NCI-H1048 (cell line): ENCODE data around the gene TTC31.

Experiments
- DNase-seq: peaks from one replicate; lab custom pipeline; 2025; lab: John Stamatoyannopoulos, UW

Gene TTC31

GRCh38 chr2:74526649-74527230, 43.9 kb downstream of the TTC31 start:
- DNase-seq: no peak

DNA sequence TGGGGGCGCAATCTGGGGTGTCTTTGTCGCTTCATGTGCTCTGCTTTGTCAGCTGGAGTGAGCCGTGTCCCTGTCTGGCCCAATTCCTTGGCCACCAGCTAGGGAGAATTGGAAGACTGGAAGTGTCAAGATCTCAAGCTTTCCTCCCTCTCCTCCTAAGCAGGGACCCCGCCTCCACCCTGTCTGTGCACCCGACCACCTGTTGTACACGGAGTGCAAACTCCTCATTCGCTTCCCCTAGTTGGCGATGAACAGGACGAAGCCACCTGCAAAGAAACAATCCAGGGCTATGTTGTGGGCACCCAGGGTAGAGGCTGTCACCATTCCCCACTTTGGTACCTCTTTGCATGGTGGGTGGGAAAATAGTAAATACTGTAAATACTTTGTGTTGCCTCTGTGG, 44.9 kb downstream of the TTC31 start:
- no peak for DNase-seq

DNA sequence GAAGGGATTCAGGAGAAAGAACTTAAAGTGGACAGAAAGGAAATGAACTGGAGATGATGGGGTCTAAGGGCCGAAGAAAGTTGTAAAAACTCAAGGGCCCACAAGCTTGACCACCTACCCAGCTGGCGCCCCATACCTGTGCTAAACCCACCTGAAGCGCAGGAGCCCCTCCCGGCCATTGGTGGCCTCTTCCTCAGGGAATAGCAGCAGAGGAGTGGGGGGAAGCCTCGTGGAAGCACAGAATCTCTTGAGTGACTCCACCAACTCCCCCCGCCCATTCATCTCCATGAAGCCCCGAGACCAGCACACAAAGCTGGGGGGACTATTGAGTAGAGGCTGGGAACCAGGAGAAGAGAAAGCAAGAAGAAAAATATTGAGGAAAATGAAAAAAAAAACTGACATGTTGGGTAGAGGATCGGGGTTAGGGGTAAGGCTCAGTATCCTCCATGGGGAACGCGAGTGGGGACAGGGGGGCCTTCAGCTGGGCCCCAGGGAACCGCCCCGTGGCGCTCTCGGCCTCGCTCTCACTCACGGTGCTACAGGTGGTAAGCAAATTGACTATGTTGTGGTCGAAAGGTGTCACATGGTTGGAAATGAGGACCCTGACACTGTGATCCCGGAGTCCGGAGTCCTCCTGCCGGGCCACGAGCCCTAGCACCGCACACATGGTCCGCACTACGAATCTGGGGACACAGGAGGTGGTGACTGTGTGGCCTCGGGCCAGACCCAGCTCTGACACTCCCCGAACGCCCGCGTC, 45.9 kb downstream of the TTC31 start:
- DNase-seq: no peak

- peak; percentile 93 for DNase-seq
These were observed 46.7 kb downstream of the TTC31 start, which contains the start of the genes AUP1 and HTRA2 for GRCh38 chr2:74529357-74530238. TSS of gene AUP1 (minus strand) at chr2:74529706. CDS start at chr2:74529629, 77 bp downstream. TSS of gene HTRA2 (plus strand) at chr2:74529933. CDS start at chr2:74530007, 74 bp downstream.

GRCh38 chr2:74530239-74531187, 47.6 kb downstream of the TTC31 start:
- no peak for DNase-seq

GRCh38 chr2:74531666-74532065, 48.8 kb downstream of the TTC31 start:
- no peak for DNase-seq

- no peak for DNase-seq
These were observed 49.3 kb downstream of the TTC31 start for GRCh38 chr2:74532222-74532621.

DNA sequence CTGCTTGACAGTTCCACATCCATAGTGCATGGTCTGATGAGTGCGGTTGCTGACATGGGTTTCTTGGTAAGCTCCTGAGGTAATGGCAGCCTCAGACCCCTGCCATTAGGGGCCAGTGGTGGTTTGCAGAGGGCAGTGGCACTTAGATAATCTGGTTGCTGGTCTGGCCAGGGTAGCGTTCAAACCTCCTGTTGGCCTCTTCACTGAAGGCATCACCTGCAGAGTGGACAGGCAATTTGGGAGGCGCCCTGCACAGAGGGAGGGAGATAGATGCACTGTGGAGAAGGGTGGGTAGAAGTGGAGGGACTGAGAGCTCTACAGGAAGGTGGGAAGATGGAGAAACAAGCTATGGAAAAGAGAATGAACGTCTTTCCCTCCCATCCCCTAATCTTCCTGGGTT, 50.6 kb downstream of the TTC31 start:
- no peak for DNase-seq

GRCh38 chr2:74534411-74534810, 51.5 kb downstream of the TTC31 start:
- no peak for DNase-seq

- DNase-seq: no peak
These were observed 52.6 kb downstream of the TTC31 start for GRCh38 chr2:74535440-74535965.

DNA sequence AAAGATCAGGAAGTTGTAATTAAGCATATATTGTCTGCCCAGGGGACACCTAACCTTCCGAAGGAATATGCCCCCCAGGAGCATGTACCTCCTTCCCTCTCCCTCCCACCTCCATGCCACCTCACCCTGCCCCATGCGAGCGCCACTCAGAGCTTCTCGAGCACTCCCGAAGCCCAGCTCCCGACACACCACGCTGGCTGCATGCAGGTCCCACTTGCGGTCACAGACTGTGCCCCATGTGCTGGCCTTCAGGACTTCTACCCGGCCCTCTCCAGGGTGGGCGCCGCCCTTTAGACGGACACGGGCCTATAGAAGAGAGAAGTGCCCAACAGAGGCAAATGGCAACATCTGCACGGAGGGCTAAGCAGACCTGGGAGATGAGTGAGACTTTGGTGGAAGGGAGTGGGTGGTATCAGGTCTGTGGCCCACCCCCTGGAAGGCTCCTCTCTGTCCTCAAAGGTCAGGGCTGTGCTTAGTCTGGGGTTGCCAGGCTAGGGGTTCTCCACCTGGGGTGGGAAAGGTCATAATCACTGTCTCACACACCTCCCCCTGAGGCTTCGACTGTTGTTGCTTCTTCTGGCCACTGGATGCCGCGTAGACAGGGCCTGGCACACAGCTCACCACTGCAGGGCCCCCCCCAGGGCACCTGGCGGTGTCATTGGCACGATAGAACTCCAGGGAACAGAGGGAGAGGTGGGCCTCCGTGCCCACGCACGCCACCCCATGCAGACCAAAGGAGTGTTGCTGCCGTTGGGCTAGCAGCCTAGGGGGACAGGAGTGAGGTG, 53.5 kb downstream of the TTC31 start:
- DNase-seq: no peak

DNA sequence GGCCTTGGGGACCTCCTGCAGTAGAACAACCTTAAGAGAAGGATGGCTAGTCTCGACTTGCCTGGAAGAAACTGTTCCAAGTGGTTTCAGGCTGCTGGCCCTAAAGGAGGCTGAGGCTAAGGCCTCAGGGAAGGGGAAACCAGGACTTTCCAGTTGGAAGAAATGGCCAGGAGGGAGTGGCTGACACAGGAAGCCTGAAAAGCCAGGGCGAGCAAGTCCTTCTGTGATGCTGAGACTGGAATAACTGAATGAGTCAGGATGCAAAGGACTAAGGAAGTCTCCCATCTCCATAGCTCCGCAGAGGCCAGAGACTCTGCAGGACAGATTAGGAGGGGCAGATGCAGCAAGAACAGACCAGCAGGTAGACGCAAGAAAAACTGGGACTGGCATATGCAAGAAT, 54.3 kb downstream of the TTC31 start:
- no peak for DNase-seq

DNA sequence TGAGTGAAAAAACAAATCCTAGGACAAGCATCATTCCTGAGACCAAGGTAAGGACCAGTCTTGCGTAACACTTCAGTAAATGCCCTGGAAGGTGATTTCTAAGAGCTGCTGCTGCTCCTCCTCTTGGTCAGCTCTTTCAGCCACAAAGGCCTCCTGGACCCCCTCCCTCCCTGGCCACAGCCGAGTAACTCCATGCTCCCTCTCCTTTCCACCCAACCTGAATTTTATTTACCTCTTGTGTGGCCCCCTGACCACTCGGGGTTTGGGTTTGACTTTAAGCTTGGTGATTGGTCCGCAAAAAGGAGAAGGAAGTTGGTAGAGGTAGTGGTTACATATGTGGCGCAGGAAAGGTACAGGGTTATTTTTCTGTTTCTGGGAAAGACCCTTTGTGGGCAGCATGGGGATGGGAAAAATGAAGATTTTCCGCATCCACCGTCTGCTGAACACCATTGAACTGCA, 56.0 kb downstream of the TTC31 start:
- no peak for DNase-seq

- no peak for DNase-seq
These were observed 57.4 kb downstream of the TTC31 start for GRCh38 chr2:74540291-74540690.

GRCh38 chr2:74542978-74543377, 60.1 kb downstream of the TTC31 start:
- DNase-seq: no peak
